ENCODE measurements around the gene CCT5.
A peak's percentile ranks its signal among the peaks of the same experiment; 100 is the strongest.

Gene CCT5

DNA sequence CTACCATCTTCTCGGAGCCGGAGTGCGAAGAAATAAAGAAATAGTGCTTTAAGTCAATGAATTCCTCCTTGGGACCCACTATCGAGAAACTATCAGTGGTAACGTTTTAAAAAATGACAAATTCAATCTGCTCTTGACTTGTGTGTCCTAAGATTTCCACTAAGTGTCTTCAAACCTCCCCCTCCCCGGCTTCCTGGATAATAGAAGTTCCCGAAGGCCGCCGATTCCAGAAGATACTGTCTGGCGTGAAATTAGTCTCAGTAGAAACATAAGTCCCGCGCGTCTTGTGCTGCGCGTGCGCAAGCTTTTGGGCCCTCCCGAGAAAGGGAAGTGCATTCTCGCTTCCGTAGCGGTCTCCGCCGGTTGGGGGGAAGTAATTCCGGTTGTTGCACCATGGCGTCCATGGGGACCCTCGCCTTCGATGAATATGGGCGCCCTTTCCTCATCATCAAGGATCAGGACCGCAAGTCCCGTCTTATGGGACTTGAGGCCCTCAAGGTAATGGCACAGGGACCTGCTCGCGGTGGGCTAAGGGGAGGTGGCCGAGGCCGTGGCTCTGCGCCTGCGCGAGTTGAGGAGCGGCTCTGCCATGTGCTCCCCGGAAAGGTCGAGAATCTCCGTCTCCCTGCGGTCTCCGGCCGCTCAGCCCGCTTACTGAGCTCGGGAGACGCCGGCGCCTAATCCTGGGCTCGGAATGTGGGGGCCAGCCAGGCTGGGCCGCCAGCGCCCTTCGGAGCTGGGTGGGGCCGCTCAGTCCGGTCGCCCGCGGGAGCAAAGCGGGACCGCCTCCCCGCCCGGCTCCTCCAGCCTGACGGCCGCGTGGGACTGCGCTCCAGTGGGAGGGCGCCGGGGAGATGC, at the start of gene CCT5:
CCT5 (plus strand) TSS at position 333 of the 858 bp plus-strand sequence; CDS start at position 394, 61 bp downstream.
- DNase-seq (ENCODE audit: low read depth), result peak; percentile 99

DNA sequence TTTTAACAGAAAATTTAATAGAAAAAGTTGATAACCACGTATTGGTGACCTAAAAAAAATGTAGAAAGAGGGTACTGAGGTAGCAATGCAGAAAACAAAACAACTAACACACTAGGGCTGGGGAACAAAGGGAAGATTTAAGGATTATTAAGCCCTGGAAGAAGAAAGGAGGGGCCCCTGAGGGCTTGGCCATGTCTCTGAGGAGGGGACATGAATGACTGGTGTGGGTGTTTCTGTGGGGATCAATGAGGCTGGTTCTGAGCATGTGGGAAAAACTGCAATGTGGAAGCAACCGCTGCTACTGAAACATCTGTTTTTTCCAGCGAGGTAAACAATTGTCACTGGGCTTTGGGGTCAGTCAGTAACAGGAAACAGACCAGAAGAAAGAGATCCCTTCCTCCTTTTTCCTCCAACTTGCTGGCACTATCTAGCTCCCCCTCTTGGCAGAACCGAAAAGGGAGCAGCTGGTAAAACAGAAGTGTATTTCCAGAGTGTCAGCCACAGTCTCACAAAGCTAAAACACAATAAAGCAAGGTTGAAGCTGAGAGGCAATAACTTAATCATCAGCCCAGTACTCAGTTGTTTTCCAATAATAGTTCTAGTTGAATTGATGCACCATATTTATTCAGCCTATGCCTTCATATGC, 48.7 kb upstream of the CCT5 start:
- DNase-seq (ENCODE audit: low read depth), result peak; percentile 27

GRCh38 chr5:10202089-10202910, 47.8 kb upstream of the CCT5 start:
- DNase-seq (ENCODE audit: low read depth), result no peak

- no peak for DNase-seq (ENCODE audit: low read depth)
Observed at GRCh38 chr5:10209004-10209403, 41.1 kb upstream of the CCT5 start.

- DNase-seq (ENCODE audit: low read depth), result no peak
Observed at GRCh38 chr5:10213316-10213715, 36.8 kb upstream of the CCT5 start.

- DNase-seq (ENCODE audit: low read depth), result peak; percentile 32
Observed at GRCh38 chr5:10214041-10214440, 36.0 kb upstream of the CCT5 start.

DNA sequence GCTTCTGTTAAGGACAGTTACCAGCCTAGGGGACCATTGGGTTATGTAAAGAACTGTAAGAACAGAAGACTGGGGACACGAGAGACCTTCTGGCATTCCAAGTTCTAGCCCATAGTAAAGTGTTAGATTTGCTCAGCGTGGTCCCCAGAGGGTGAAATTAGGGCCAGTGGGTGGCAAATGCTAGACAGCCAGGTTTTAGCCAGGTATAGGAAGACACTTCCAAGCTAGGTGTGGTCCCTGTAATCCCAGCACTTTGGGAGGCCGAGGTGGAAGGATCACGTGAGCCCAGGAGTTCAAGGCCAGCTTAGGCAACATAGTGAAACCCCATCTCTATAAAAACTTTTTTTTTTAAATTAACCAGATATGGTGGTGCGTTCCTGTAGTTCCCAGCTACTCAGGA, 34.7 kb upstream of the CCT5 start:
- no peak for DNase-seq (ENCODE audit: low read depth)

DNA sequence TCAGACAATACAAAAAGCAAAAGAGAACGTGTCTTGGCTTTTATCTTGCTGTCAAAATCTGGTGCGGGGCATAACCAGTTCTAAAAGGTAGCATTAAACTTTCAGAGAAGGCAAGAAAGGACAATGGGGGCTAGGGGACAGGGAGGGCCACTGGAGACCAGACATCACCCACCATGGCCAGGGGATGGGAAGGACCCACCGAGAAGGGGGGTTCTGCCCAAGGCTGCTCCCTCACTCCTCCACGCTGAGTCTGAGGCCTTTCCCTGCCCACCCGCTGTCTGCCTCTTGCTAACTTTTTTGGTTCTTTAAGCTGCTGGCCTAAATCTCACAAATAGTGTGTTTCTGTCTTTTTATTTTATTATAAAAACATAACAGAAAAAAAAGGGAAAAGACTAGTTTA, 34.0 kb upstream of the CCT5 start:
- no peak for DNase-seq (ENCODE audit: low read depth)

GRCh38 chr5:10218658-10219057, 31.4 kb upstream of the CCT5 start:
- no peak for DNase-seq (ENCODE audit: low read depth)

DNA sequence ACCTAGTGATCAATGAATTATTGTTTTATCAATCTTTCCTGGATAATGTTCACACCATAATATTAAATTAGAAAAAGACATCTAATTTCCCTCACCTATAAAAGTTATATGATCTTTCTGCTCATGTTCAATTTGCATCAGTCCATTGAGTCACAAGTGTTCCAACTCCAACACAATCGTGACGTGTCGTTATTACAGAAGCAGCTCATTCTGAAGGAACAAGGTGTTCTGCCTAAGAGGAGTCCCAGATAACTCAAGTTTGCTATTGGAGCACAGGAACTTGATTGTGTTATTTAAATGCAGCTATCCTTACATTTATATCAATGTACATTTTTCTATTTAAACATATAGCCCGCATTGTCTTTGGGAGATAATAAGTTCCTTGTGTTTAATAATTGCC, 31.0 kb upstream of the CCT5 start:
- no peak for DNase-seq (ENCODE audit: low read depth)

DNA sequence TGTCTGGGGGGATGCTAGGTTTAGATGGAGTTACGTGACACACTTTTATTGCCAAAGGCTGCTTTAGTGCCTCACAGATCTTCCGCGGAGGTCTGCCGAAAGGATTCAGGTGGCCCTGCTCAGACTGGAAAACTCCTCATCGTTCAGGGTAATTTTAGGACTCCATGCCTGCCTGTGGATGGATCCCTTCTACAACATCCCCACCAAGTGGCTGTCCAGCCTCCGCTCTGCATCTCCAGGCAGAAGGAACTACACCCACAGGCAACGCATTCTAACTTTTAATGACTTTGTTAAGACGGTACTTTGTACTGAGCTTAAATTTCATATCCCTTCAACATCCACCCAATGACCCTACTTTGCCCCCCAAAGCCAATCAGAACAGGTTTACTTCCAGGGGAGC, 29.8 kb upstream of the CCT5 start:
- DNase-seq (ENCODE audit: low read depth), result no peak

GRCh38 chr5:10222326-10222725, 27.8 kb upstream of the CCT5 start:
- DNase-seq (ENCODE audit: low read depth), result no peak

DNA sequence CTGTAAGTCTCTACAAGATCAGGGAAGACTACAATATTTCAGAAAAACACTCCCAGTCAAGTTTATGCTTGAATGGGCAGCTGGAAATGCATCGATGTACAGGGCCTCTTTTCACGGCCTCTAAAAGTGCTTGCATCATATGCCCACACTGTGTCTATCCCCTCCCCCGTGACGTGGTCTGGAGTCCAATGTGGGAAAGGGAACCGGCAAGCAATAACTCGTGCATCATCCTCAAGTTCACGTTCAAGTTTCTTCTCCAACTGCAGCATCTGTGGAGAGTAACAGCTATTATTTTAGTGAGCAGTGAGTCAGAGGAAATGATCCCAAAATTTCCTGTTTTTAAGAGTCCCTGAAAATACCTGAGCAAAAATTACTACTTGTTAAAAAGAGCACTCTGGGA, 22.7 kb upstream of the CCT5 start:
- DNase-seq (ENCODE audit: low read depth), result peak; percentile 71

DNA sequence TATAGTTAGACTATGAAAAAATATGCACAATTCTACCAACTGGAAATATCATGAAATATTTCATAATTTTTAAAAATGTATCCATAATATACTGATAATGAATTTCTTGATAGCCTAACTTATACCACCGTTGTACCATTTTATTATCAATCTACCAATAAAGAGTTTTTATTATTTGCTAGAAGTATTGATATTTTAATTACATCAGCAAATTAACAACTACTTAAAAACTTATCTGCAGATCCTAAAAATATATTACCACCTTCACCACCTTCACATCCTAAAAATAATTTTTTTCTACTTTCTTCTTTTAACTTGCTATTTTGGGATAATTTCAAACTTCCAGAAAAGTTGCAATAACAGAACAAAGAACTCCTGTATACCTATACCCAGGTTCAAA, 21.8 kb upstream of the CCT5 start:
- no peak for DNase-seq (ENCODE audit: low read depth)

DNA sequence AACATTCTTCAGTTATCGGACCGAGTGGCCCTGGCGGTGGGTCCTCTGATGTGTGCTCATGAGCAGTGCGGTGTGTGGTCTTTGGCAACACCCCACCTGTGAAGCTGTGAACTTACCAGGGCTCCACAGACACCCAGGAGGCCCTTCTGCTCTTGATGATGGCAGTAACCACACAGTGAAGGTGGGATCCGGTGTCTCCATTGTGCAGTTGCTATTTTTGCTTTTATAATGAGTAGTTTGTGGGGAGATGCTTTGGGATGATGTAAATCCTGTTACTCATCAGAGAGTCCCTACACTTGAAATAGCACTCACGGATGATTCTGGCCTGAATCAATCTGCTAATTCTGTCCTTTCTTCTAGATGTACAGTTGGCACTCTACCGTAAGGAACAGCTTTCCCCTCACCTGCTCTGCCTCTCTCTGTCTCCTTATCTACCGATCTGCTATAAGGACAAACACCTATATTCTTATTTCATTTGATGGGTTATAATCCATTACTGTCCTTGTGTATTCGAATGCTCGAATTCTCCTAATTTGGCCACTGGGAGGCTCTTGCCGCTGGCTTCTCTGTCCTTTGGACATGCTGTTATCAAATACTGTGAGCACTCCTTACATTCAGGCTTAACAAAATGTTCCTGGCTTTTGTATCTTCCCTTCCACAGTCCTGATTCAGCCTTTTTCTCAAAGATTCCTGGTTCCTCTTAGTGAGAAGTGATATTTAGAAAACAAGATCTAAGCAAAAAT, 20.6 kb upstream of the CCT5 start:
- DNase-seq (ENCODE audit: low read depth), result peak; percentile 89

- DNase-seq (ENCODE audit: low read depth), result no peak
Observed at GRCh38 chr5:10232386-10232785, 17.7 kb upstream of the CCT5 start.

- no peak for DNase-seq (ENCODE audit: low read depth)
Observed at GRCh38 chr5:10233011-10233410, 17.1 kb upstream of the CCT5 start.

- peak; percentile 98 for DNase-seq (ENCODE audit: low read depth)
Observed at GRCh38 chr5:10233505-10233904, 16.6 kb upstream of the CCT5 start.

GRCh38 chr5:10235350-10235749, 14.7 kb upstream of the CCT5 start:
- peak; percentile 88 for DNase-seq (ENCODE audit: low read depth)

- no peak for DNase-seq (ENCODE audit: low read depth)
Observed at GRCh38 chr5:10243660-10244240, 6.3 kb upstream of the CCT5 start.

GRCh38 chr5:10244342-10244944, 5.6 kb upstream of the CCT5 start:
- DNase-seq (ENCODE audit: low read depth), result no peak

All from ELR (cell line).